DMS79 (cell line): Measurements from ENCODE around the gene LRWD1.
"Not testable (repeated sequence)": the region's sequence is repeated elsewhere in the genome, so short reads cannot be mapped to it uniquely, and the experiment has no call there.

Experiments used
- DNase-seq: peaks from one replicate; lab custom pipeline; 2025; lab: John Stamatoyannopoulos, UW

The LRWD1 gene

DNA sequence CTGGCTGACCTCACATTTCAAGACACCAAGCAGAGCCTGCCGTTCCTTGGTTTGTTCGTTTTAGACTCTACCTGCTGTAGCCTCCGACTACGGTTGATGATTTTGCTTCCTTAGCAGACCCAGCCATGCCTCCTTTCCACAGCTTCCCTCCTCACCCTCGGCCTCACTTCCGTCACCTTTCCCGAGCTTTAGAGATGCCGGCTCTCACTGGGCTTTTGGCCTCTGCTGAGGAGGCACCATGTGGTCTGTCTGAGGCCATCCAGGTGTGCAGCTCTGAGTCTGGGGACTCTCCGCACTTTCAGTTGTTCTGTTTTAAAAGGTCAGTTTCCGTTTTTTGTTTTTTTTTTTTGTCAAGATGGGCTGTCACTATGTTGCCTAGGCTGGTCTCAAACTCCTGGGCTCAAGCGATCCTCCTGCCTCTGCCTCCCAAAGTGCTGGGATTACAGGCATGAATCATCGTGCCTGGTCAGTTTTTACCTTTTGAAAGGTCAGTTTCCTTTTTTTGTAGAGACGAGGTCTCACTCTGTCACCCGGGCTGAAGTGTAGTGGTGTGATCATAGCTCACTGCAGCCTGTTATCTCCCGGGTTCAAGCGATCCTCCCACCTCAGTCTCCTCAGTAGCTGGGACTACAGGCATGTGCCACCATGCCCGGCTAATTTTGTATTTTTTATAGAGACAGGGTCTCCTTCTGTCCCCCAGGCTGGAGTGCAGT, 19.7 kb upstream of the LRWD1 start:
- DNase-seq: no peak

DNA sequence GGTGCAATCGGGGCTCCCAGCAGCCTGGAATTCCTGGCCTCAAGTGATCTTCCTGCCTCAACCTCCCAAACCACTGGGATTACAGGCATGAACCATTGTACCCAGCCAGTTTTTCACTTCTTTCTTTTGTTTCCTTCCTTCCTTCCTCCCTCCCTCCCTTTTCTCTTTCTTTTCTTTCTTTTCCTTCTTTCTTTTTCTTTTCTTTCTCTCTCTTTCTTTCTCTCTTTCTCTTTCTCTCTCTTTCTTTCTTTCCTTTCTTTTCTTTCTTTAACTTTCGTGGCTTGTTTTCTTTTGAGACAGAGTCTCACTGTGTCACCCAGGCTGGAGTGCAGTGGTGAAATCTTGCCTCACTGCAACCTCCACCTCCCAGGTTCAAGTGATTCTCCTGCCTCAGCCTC, 19.1 kb upstream of the LRWD1 start:
- DNase-seq: no peak

DNA sequence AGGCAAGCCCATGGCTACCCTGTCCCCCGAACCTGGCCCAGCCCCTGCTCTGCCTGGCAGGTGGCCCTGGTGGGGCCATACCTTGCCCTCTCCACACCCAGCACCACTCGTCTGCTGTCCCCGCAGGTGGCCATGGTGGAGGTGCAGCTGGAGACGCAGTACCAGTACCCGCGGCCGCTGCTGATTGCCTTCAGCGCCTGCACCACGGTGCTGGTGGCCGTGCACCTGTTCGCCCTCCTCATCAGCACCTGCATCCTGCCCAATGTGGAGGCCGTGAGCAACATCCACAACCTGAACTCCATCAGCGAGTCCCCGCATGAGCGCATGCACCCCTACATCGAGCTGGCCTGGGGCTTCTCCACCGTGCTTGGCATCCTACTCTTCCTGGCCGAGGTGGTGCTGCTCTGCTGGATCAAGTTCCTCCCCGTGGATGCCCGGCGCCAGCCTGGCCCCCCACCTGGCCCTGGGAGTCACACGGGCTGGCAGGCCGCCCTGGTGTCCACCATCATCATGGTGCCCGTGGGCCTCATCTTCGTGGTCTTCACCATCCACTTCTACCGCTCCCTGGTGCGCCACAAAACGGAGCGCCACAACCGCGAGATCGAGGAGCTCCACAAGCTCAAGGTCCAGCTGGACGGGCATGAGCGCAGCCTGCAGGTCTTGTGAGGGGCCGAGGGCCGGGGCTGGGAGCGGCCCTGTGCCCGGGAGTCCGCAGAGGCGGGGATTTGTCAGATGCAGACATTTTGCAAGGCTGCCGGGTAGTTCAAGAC, 18.2 kb upstream of the LRWD1 start:
- no peak for DNase-seq

DNA sequence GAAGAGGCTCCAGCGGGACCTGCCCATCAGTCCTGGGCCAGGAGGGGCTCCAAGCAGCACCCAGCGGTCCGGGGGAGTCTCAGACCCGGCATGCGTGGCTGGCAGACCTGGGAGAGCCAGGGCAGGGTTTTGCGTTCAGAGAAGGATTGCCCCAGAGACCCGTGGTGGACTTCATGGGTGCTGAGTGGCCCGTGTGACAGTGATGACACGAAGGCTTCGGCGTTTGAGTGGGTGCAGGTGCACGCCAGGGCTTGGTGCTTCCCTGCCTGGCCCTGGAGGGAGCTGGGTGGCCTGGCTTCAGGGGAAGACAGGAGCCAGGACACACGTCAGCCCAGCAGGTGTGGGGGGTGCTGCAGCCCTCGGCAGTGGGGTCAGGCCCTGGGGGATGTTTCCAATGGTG, 17.5 kb upstream of the LRWD1 start:
- no peak for DNase-seq

DNA sequence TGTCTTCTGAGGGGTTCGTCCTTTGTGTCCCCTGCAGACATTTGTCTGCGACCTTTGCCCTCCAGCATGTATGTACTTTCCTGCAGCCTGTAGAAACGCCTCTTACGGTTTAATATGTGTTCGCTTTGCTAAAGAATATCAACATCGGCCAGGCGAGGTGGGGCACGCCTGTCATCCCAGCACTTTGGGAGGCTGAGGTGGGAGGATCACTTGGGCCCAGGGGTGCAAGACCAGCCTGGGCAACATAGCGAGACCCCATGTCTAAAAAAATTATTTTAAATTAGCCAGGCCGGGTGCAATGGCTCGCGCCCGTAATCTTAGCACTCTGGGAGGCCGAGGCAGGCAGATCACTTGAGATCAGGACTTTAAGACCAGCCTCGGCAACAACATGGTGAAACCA, 15.6 kb upstream of the LRWD1 start:
- DNase-seq: no peak

DNA sequence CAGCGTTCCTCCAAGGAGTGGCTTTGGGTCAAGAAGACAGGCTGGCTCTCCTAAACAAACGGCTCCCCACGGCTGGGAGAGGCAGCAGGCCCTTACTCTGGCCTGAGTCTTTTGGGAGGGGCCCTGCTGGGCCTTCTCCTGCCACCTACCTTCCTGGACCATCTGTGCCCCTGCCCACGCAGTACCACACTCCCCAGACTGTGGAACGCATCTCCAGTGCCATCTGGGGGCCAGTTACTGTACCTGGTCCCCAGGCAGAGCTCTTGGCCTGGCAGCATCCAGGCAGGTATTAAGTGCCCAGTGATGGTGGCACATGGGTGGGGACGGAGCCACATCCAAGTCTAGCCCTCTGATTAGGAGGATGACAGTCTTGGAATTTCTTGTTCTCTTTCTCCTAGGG, 14.5 kb upstream of the LRWD1 start:
- DNase-seq: no peak

DNA sequence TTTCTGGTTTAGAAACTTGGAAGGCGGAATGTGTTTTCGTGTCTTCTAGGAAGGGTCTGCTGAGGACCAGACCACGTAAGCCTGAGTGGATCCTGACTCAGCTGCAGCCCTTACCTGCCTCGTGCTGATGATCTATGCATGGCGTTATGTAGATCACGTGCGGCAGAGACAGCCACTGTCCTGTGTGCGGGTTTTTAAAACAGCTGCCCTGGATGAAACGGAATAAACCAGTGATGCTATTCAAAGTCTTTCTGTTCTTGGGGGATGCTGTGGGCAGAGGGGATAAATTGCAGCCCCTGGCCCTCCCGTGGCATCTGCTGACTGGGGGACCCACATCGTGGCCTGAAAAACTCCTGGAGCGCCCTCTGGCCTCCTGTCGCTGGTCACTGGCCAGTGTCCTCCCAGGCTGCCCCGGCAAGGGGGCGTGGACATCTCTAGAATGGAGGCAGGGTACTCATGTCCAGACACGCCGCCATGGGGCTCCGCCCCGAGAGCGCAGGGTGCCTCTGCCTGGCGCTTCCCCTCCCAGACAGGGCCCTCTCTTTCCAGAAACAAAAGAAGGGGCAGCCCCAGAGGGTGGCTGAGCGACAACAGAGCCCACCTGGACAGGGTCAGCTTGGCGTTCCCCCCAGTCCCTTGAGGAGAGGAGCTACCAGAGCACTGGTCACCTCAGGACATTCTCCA, 13.3 kb upstream of the LRWD1 start:
- DNase-seq: peak; percentile 39

DNA sequence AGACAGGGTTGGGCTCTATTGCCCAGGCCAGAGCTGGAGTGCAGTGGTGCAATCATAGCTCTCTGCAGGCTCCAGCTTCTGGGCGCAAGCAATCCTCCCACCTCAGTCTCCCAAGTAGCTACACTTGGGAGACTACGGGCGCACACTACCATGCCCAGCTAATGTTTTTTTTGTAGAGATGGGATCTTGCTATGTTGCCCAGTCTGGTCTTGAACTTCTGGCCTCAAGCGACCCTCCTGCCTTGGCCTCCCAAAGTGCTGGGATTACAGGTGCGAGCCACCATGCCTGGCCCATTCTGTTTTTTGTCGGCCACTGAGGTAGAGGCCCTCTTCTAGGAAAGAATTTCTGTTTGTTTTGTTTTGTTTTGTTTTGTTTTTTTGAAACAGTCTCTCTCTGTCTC, 12.3 kb upstream of the LRWD1 start:
- DNase-seq: no peak

DNA sequence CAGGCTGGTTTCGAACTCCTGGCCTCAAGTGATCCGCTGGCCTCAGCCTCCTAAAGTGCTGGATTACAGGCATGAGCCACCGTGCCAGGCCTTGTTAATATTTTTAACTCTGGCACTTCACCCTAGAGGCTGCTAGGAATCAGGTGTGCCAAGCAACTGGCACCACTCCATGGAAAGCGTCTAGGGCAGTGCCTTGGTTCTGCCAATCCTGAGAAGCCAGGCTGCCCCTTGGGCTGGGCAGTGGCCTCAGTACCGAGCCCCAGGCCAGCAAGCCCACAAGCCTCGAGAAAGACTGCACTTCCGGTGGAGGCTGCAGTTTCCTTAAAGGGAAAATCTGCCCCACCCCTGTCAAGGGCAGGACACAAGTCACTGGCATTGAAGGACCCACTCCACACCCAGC, 11.5 kb upstream of the LRWD1 start:
- DNase-seq: no peak

DNA sequence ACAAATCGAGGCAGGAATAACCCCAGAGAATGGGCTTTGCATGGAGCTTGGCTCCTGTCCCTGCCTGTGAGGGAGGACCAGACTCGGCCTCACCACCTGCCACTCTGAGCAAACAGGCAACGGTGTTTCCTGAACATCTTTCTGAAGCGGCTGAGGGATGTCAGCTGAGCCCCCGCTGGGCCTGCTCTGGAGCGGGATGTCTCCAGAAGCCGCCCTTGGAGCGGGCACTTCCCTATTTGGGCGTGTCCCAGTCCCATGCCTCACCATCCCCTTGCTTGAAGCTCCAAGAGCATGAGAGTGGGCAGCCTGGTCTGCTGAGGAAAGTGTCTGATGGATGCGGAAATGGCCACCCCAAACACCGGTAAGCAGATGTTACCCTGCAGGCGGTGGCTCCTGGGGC, 10.3 kb upstream of the LRWD1 start:
- DNase-seq: no peak

DNA sequence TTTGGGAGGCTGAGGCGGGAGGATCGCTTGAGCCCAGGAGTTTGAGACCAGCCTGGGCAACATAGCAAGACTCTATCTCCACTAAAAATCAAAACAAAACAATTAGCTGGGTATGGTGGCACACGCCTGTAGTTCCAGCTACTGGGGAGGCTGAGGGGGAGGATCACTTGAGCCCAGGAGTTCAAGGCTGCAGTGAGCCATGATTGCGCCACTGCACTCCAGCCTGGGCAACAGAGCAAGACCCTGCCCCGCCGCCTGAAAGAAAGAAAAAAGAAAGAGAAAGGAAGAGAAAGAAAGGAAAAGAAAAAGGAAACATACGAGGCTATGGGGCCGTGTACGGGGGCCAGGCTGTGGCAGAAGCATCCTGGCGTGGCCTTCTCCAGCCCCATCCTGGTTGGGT, 9.9 kb upstream of the LRWD1 start:
- DNase-seq: not testable (repeated sequence)

DNA sequence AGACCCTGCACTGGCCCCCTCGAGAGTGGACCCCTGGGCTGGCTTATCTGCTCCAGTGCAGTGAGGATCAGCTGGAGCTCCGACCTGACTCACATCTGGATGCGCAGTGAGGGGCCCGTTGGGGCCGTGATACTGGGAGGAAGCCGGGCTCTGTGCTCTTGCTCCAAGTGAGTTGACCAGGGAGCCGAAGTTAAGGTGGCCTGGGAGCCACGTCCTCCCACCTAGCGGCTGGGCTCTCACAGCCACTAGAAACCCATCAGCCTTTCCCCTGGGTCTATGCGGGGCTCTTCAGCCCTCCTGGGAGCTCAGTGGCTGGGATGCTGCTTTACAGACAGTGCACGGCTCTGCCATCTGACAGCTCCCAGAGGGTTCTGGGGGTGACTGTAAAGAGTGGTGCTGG, 9.2 kb upstream of the LRWD1 start:
- DNase-seq: no peak

DNA sequence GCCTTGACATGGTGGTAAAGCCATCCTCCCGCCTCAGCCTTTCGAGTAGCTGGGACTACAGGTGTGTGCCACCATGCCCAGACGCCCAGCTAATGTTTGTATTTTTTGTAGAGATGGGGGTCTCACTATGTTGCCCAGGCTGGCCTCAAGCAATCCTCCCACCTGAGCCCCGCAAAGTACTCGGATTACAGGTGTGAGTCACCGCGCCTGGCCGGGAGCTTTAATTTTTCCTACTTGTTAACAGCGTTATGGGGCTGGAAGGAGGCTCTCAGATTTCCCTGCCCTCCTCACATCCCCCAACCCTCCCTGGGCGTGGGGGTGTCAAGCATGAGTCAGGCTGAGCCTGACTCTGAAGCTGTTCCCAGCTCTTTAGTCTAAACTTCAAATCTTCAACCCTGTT, 8.5 kb upstream of the LRWD1 start:
- no peak for DNase-seq

DNA sequence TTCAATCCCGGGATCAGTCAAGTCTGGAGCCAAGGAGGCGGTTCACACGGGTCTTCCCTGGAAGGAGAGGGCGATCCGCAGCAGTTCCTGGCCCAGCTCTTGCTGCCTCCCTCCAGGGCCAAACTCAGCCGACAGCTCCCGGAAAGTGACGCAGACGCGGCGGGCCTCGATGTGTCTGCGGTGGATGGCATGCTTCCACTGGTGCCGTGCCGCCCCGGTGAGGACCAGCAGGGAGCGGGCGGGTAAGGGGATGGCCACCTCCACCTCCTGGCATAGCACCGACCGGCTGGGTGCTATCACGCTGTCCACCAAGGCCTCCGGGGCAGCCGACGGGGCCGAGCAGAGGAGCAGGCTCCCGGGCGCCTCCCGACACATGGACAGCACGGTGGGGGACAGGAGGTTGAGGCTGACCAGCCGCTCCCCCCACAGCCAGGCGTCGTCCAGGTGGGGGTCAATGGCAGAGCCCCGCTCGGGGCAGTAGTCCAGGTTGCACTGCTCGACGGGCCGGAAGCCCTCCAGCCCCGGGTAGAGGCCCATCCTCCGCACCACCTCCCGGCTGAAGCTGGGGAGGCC, 7.3 kb upstream of the LRWD1 start:
- DNase-seq: no peak

DNA sequence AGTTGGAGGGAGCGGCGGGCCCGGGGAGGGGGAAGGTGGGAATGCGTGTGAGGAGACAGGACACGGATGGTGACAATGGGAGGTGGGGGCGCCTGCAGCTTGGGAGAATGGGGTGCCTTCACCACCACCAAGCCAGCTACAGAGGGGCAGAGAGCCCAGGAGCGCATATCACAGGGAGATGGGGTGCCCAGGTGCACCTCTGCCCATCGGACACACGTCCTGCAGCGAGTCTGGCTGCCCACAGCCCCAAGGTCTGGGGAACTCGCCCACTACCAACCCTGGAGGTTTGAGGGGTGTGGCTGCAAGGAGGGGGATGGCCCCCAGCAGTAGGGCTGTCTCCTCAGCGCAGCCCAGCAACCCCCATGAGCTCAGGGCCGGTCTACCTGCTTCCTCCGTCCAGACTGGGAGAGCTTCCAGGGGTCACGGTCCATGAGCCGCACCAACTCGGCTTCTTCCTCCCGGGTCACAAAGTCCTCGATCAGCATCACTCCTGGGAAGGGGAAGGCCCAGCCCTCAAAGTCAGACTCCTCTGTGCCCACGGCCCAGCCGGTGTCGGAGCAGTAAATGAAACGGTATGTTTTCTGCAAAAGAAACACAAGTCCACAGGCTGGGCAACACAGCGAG, 5.5 kb upstream of the LRWD1 start:
- DNase-seq: no peak

DNA sequence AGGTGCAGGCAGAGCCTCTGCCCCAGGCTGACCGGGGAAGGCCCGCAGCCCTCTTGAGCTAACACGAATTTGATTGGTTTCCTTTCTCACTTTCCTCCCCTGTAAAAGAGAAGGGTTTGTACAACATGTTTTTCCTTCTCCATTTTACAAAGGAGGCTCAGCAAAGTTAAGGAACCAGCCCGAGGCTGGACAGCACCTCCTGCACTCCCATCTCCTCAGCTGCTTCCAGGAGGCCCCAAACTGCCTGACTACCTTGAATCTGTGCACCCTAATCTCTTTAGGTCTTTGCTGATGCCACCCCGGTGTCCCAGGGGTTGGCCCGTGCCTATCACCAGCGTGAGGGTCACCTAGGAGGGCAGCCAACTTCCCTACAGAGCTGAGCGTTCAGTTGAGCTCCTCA, 4.3 kb upstream of the LRWD1 start:
- no peak for DNase-seq

DNA sequence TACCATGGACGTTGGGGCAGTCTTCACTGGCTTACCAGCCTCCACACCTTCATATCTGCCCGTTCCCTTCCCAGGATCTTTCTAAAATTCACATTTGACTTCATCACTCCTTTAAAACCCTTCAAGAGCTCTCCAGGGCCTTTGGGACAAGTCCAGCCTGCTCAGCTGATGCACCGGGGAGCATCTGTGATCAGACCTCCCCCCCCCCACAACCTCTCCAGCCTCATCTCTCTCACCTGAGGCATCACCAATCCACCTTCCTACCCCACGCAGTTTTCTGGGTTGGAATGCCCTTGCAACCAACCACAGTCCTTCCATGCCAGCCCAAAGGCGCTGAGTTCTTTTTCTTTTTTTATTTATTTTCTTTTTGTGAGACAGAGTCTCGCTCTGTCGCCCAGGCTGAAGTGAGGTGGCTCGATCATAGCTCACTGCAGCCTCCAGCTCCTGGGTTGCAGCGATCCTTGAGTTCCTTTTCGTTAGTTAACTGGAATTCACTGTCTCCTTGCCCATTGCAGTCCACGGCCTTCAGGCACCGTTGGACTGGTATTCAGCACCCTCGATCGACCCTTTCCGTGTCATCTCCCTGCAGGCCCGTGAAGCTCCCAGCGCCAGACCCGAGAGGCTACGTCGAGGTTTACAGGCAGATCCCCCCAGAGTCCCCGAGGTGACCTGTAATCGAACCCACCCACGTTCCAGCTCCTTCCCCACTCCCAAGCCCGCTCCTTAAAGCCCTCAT, 775 bp upstream of the LRWD1 start:
- DNase-seq: no peak

DNA sequence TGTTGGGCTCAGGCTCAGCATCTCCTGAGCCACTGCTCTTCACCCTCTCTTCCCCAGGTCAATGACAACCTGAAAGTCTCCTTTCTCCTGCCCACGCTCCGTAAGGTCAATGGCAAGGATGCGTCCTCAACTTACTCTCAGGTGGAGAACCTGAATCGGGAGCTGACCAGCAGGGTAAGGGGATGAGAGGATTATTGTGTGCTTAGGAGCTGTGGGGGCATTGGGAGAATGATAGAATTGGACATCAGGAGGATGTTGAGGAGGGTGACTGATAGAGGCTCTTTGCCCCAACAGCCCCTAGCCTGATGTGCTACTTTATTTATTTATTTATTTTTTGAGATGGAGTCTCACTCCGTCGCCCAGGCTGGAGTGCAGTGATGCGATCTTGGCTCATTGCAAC, 1.3 kb downstream of the LRWD1 start:
- no peak for DNase-seq

DNA sequence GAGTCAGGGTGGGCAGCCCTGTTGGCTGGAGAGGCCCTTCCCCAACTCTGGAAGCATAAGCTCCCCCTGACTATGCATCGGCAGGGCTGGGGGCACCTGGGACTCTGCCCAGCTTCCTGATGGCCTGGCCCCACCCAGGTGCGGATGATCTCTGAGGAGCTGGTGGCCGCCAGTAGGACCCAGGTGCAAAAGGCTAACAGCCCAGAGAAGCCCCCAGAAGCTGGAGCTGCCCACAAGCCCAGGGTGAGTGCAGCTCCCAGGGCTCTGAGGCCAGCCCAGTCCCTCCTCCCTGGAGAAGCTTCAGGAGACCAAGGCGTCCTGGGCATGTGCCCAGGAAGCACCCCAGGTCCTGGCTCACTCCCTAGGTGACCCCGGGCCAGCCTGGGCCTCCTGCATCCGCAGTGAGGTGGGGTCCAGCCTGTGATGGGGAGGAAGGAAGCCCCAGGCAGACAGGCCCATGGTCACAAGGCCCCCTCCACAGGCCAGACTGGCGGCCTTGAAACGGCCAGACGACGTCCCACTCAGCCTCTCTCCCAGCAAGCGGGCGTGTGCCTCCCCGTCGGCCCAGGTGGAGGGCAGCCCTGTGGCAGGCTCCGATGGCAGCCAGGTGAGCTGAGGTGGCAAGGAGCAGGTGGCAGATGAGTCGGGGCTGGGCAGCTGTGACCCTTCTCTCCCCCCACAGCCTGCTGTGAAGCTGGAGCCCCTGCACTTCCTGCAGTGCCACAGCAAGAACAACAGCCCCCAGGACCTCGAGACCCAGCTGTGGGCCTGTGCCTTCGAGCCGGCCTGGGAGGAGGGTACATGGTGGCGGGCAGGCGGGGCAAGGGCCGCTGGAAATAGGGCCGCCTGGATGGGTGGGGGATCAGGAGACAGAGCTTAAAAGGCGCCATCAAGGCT, 3.0 kb downstream of the LRWD1 start:
- DNase-seq: no peak

DNA sequence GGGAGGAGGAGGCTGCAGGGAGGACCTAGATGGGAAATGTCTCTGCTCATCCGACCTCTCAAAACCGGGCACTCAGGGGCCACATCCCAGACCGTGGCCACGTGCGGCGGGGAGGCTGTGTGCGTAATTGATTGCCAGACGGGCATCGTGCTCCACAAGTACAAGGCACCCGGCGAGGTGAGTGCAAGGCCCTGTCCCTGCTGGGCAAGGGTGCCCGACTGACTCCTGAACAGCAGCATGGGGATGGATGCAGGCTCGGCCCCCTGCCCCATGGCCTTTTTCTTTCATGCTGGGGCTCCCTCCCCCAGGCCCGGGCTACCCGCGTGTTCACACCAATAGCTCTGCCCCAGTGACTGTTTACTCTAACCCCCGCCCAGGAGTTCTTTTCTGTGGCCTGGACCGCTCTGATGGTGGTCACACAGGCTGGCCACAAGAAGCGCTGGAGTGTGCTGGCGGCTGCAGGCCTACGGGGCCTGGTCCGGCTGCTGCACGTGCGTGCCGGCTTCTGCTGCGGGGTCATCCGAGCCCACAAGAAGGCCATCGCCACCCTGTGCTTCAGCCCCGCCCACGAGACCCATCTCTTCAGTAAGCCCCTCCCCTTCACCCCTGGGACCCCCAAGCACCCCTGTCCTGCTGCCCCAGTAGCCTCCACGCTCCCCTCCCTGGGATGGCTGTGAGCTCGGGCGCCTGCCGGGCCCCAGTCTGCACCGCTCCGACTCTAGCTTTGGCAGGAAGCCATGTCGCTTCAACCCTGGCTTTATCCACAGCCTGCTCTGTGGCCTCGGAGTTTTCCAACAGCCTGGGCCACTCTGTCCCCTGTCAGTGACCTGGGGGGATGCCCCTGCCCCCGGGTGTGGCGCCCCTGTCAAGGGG, 3.9 kb downstream of the LRWD1 start:
- DNase-seq: no peak
